GM12878 (cell line): Measurements from ENCODE around the gene CCDC88C. TPM values are rescaled to one million over a fixed set of nuclear protein-coding genes. Genes with fewer than 3 reads are reported as not detected.

Source experiments
- ATF3 ChIP-seq: IDR thresholded peaks from 2 replicates; pipeline ENCODE4 v1.6.1; 2011; ENCODE audit warnings: low read depth, mild to moderate bottlenecking, low read length, moderate library complexity, borderline replicate concordance; ENCODE audit errors: extremely low read depth
- BHLHE40 ChIP-seq, 2 experiments: fragments of 450-650 bp in 1 of 2; IDR thresholded peaks; 2 replicates each; pipeline ENCODE4 v1.6.1; 2011 to 2017; ENCODE audit warnings: low read depth in 2 of 2, borderline replicate concordance in 1 of 2, improper control_type of control experiment in 1 of 2, low read length in 1 of 2, mild to moderate bottlenecking in 1 of 2
- CREM ChIP-seq: IDR thresholded peaks from 2 replicates; pipeline ENCODE4 v1.6.1; 2014; ENCODE audit warnings: antibody characterized with exemption, low read depth
- CTCF ChIP-seq, 3 experiments: IDR thresholded peaks in 2 of 3; conservative IDR thresholded peaks in 1 of 3; 2 replicates each; pipeline ENCODE4 v1.5.1; 2011; ENCODE audit warnings: low read depth in 3 of 3, low read length in 3 of 3, mild to moderate bottlenecking in 3 of 3, control low read depth in 2 of 3, moderate library complexity in 2 of 3, inconsistent platforms in 1 of 3, mixed read lengths in 1 of 3; ENCODE audit not compliant: control insufficient read depth in 2 of 3, insufficient read depth in 1 of 3; ENCODE audit errors: extremely low read depth in 1 of 3
- EED ChIP-seq: sonication (generic); IDR thresholded peaks from 2 replicates; pipeline ENCODE4 v1.6.1; 2016; ENCODE audit warnings: antibody characterized with exemption, low read depth
- GABPA ChIP-seq: IDR thresholded peaks from 2 replicates; pipeline ENCODE4 v1.6.1; 2014; ENCODE audit warnings: antibody characterized with exemption, low read depth, mild to moderate bottlenecking, inconsistent platforms
- IKZF2 ChIP-seq, 2 experiments: fragments of 450-650 bp; IDR thresholded peaks; 2 replicates each; pipeline ENCODE4 v1.6.1; 2017; ENCODE audit warnings: mild to moderate bottlenecking in 2 of 2, moderate library complexity in 2 of 2
- MLLT1 ChIP-seq: fragments of 450-650 bp; IDR thresholded peaks from 2 replicates; pipeline ENCODE4 v1.6.1; 2016; ENCODE audit warnings: mild to moderate bottlenecking
- MYB ChIP-seq: fragments of 150-350 bp; IDR thresholded peaks from 2 replicates; pipeline ENCODE4 v1.6.1; 2014; ENCODE audit warnings: mild to moderate bottlenecking, low read depth, low read length, borderline replicate concordance
- MYC ChIP-seq: IDR thresholded peaks from 2 replicates; pipeline ENCODE4 v1.6.1; 2011; ENCODE audit warnings: mild to moderate bottlenecking, low read length, moderate library complexity, inconsistent platforms; ENCODE audit not compliant: insufficient read depth, insufficient replicate concordance, insufficient read length, severe bottlenecking
- NFIC ChIP-seq: IDR thresholded peaks from 2 replicates; pipeline ENCODE4 v1.6.1; 2012; ENCODE audit warnings: low read depth, mild to moderate bottlenecking, inconsistent platforms, low read length, moderate library complexity
- PAX5 ChIP-seq: IDR thresholded peaks from 2 replicates; pipeline ENCODE4 v1.6.1; 2011; ENCODE audit warnings: low read depth, low read length, borderline replicate concordance
- REST ChIP-seq: IDR thresholded peaks from 2 replicates; pipeline ENCODE4 v1.6.1; 2012; ENCODE audit warnings: mild to moderate bottlenecking, low read depth, low read length
- SREBF1 ChIP-seq: IDR thresholded peaks from 2 replicates; pipeline ENCODE4 v1.6.1; 2012; ENCODE audit warnings: mild to moderate bottlenecking, low read length
- SRF ChIP-seq, 2 experiments: IDR thresholded peaks; 2 replicates each; pipeline ENCODE4 v1.6.1; 2011; ENCODE audit warnings: low read depth in 2 of 2, low read length in 2 of 2, mild to moderate bottlenecking in 1 of 2, moderate library complexity in 1 of 2
- SUPT20H ChIP-seq: IDR thresholded peaks from 2 replicates; pipeline ENCODE4 v1.6.1; 2011; ENCODE audit warnings: low read depth, mild to moderate bottlenecking, low read length, moderate library complexity, borderline replicate concordance; ENCODE audit not compliant: control insufficient read depth
- TAF1 ChIP-seq: IDR thresholded peaks from 2 replicates; pipeline ENCODE4 v1.6.1; 2011; ENCODE audit warnings: mild to moderate bottlenecking, low read depth, low read length, borderline replicate concordance
- ZNF207 ChIP-seq: fragments of 450-650 bp; IDR thresholded peaks from 2 replicates; pipeline ENCODE4 v1.6.1; 2014; ENCODE audit warnings: antibody characterized with exemption, mild to moderate bottlenecking, borderline replicate concordance
- ZSCAN29 ChIP-seq: fragments of 450-650 bp; IDR thresholded peaks from 2 replicates; pipeline ENCODE4 v1.6.1; 2017; ENCODE audit warnings: mild to moderate bottlenecking, moderate library complexity
- ZZZ3 ChIP-seq: IDR thresholded peaks from 2 replicates; pipeline ENCODE4 v1.6.1; 2011; ENCODE audit warnings: low read depth; ENCODE audit not compliant: control insufficient read depth, insufficient read length
- polyA plus RNA-seq, 11 experiments: library from polyadenylated mRNA; depleted of rRNA in 4 of 11; unstranded in 6 of 11; stranded (reverse) in 5 of 11; fragments of >200 nt; fragmentation: Nextera tagmentation in 4 of 11; fragmentation: Illumina TruSeq in 1 of 11; extraction: Ambion mirVana in 4 of 11; extraction: Trizol in 1 of 11; gene quantifications; 1 replicate in 1 of 11; 2 replicates in 10 of 11; pipeline versions ENCODE4 v1.2.1 to v1.2.3, GENCODE V29; 2011 to 2016; ENCODE audit warnings: inconsistent platforms in 2 of 11, missing spikeins in 2 of 11, low read depth in 1 of 11
- total RNA-seq, 4 experiments: library from RNA; depleted of rRNA in 3 of 4; stranded (reverse); fragments of >200 nt in 3 of 4; fragmentation: Illumina TruSeq in 1 of 4; extraction: Trizol in 1 of 4; gene quantifications; 2 replicates each; pipeline versions ENCODE4 v1.2.1 to v1.2.3, GENCODE V29; 2013 to 2021
- TF ChIP-seq, protein P1 (sequence below): IDR thresholded peaks from 2 replicates; pipeline ENCODE4 v1.6.1; 2011; ENCODE audit warnings: low read depth, low read length, improper control_type of control experiment, borderline replicate concordance

Gene CCDC88C
- total and polyA plus RNA-seq, 10 of the 15 experiments (the other 5 are each of a cell fraction or from before 2014, with no cell fraction given) = 4.0 to 79.6 (median 36.6) TPM

- TF ChIP-seq ATF3 (no peak), ZZZ3 (no peak), SUPT20H (no peak), CREM (no peak), PAX5 (0 out of 2 replicates have a peak, but pooled peaks have one; percentile 50), GABPA (no peak), ZNF207 (no peak), IKZF2 (IDR thresholded peaks at IDR 0.05) (0 out of 4 replicates have a peak, but pooled peaks of 1 of the 2 experiments have one; percentile 15), NFIC (no peak), REST (0 out of 2 replicates have a peak, but pooled peaks have one; percentile 5), CTCF (IDR thresholded peaks at IDR 0.05 in 2 of 3, conservative IDR thresholded peaks at IDR 0.05 in 1 of 3; ENCODE audit: control insufficient read depth in 2 of 3, extremely low read depth in 1 of 3, insufficient read depth in 1 of 3, low read depth in 3 of 3, low read length in 3 of 3) (peak; percentile 54 to 81 (median 79)), SRF (IDR thresholded peaks at IDR 0.05; ENCODE audit: low read depth in 2 of 2, low read length in 2 of 2) (no peak), TAF1 (no peak), BHLHE40 (IDR thresholded peaks at IDR 0.05; ENCODE audit: borderline replicate concordance in 1 of 2, low read depth in 2 of 2, low read length in 1 of 2) (peak in 1 of 2 experiments; percentile 11; a peak in 2 of 4 replicates), EED (0 out of 2 replicates have a peak, but pooled peaks have one; percentile 20), MYB (no peak), MYC (no peak), ZSCAN29 (no peak), MLLT1 (peak; percentile 49; the same call in 1 of the 2 replicates), SREBF1 (no peak)
- TF ChIP-seq, protein P1, sequence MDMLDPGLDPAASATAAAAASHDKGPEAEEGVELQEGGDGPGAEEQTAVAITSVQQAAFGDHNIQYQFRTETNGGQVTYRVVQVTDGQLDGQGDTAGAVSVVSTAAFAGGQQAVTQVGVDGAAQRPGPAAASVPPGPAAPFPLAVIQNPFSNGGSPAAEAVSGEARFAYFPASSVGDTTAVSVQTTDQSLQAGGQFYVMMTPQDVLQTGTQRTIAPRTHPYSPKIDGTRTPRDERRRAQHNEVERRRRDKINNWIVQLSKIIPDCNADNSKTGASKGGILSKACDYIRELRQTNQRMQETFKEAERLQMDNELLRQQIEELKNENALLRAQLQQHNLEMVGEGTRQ = no peak
Observed at GRCh38 chr14:91354979-91355685, 62.5 kb downstream of the CCDC88C start (continued).
